Muscle layer of colon (tissue), 2 donors: ENCODE measurements around the gene INKA1.
"Not testable (repeated sequence)": the region's sequence is repeated elsewhere in the genome, so short reads cannot be mapped to it uniquely, and the experiment has no call there.

Source experiments
- H3K27ac ChIP-seq: one replicate; pipeline ENCODE4 v1.7.0; 2013; ENCODE audit warnings: low read depth, mild to moderate bottlenecking, low read length, moderate library complexity
- H3K27me3 ChIP-seq, 2 donors: one replicate each; pipeline ENCODE4 v1.7.0; 2013; ENCODE audit warnings: low read length in 2 of 2, mild to moderate bottlenecking in 2 of 2; ENCODE audit not compliant: insufficient read depth in 2 of 2, control insufficient read depth in 1 of 2
- H3K36me3 ChIP-seq: one replicate; pipeline ENCODE4 v1.7.0; 2013; ENCODE audit warnings: mild to moderate bottlenecking, low read length; ENCODE audit not compliant: insufficient read depth
- H3K4me1 ChIP-seq: one replicate; pipeline ENCODE4 v1.7.0; 2013; ENCODE audit warnings: mild to moderate bottlenecking, low read length; ENCODE audit not compliant: insufficient read depth
- H3K4me3 ChIP-seq, 2 donors: one replicate each; pipeline ENCODE4 v1.7.0; 2013; ENCODE audit warnings: low read length in 2 of 2, low read depth in 1 of 2, mild to moderate bottlenecking in 1 of 2, moderate library complexity in 1 of 2
- H3K9ac ChIP-seq: one replicate; pipeline ENCODE4 v1.7.0; 2013; ENCODE audit warnings: low read length
- H3K9me3 ChIP-seq: one replicate; pipeline ENCODE4 v1.7.0; 2013; ENCODE audit warnings: mild to moderate bottlenecking, low read length
- donor health status: abdominal sarcoma.
- donor health status: Adenocarcinoma of cecum.

INKA1 gene

DNA sequence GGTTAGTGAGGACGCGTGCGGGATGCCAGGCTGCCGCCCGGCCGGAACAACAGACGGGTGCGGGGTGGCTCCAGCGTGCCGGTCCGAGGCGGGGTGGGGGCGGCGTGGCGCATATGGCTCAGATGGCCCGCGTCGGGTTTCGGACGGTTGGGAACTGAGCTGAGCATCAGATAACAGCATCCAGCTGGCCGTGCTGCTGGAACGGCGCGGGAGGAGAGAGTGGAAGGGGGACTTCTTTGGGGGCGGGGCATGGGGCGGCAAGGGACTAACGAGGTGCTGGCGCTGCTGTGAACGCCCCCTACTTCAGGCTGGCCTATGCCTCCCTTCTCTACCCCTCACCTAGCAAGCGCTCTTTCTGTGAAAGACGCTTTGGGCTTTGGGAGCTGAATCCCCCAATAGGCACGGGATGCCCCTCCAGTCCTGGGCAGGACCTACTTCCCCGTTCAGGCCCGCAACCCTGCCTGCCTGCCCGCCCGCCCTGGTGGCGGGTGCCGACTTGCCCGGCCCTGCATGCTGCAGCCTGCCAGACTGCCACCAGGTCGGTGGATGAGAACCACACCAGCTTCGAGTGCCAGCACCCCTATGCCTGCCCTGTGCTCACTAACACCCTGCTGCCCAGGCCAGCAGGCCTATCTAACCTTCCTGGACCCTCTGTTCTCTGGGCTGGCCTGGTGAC, 542 bp downstream of the INKA1 start:
- H3K9me3 ChIP-seq: no peaks in the 10 kb centered on the region
- peak overlapping the region; percentile 85 for H3K27ac ChIP-seq
- peak overlapping the region; percentile 65 for H3K9ac ChIP-seq
- H3K4me1 ChIP-seq: peaks cover 31% of the 10 kb centered on the region
- peak overlapping the region; percentile 75 to 84 for H3K4me3 ChIP-seq
- peaks cover under 1% of the 10 kb centered on the region for H3K36me3 ChIP-seq
- no peaks in the 10 kb centered on the region for H3K27me3 ChIP-seq

DNA sequence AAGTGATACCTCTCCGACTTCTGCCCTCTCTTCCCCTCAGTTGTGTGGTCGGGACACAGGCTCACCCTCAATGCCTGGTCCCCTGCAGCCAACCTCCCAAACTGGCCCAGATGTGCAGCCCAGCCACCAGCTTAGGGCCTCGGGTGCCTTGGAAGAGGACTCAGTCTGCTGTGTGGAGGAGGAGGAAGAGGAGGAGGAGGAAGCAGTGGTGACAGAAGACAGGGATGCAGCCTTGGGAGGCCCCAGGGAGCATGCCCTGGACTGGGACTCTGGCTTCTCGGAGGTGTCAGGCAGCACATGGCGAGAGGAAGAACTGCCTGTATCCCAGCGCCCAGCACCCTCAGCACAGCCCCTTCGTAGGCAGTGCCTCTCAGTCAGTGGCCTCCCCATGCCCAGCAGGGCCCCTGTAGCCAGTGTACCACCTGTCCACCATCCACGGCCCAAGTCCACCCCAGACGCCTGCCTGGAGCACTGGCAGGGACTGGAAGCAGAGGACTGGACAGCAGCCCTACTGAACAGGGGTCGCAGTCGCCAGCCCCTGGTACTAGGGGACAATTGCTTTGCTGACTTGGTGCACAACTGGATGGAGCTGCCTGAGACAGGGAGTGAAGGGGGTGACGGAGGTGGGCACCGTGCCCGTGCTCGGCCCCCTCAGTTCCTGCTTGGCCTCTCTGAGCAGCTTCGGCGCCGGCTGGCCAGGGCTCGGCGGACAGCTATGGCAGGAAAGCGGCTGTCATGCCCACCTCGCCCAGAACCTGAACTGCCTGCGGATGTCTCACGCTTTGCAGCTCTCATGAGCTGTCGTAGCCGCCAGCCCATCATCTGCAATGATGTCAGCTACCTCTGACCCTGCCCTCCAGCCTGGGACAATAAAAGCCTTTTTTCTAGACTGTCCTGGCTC, 1.3 kb downstream of the INKA1 start:
- Histone ChIP-seq H3K4me3 (peak overlapping the region; percentile 21 to 84), H3K27me3 (no peaks in the 10 kb centered on the region), H3K4me1 (peaks cover 31% of the 10 kb centered on the region), H3K27ac (peak overlapping the region; percentile 85), H3K9ac (peak overlapping the region; percentile 65), H3K36me3 (peaks cover 8% of the 10 kb centered on the region), H3K9me3 (no peaks in the 10 kb centered on the region)

DNA sequence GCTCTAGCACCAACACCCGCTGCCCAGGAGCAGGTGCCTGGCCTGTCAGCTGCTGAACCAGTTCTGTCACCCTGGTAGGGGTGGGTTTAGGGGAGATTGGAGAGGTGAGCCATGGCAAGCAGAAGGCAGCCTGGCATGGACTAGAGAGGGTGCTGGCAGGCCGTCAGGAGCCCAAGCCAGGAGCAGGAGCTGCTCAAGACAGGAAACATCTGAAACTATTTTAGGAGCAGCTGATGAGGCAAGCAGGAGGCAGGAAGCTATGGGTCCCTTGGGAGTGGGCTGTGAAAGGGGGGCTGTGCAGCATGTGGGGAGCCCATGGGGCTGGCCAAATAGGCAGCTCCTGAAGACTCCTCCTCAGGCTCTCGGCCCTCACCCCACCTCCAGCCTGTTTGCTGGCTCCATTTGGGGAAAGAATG, 2.3 kb downstream of the INKA1 start:
- Histone ChIP-seq H3K27me3 (no peaks in the 10 kb centered on the region), H3K36me3 (peaks cover 18% of the 10 kb centered on the region), H3K4me1 (peaks cover 31% of the 10 kb centered on the region), H3K9ac (no peak overlapping the region), H3K4me3 (peak overlapping the region in 1 of 2 donors; percentile 4), H3K27ac (no peak overlapping the region), H3K9me3 (no peaks in the 10 kb centered on the region)

DNA sequence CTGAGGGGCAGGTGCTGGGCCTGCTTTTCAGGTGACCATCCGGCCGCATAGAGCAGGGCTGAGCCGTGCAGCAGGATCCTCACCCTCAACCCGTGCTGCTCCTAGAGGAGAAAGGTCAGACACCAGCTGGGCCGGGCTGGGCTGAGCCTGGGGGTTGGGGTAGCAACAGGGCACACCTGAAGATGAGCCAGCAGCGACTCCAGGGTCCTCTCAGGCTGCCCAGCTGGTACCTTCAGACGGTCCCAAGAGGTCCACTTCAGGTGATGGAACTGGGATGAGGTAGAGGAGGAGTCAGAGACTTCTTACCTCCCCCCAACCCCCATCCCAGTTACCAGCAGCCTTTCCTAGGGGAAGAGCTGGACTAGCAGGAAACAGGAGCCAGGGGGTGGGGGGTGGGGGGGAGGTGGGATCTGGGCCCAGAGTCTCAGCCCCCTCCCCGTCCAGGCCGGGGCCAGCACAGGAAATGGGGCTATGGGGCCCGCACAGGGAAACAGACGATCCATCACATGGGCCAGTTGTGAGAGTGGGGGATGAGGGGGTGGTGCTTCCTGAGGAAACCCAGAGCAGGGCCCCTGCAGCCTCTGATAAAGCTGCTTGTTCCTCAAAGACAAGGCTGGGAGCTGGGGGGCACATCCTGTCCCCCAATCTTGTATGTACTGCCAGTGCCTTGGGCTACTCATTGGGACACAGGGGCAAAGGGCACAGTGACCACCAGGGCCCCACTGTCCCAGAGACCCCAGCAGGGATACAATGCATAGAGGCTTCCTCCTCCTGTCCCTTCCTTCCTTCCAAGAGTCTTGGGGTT, 3.0 kb downstream of the INKA1 start:
- Histone ChIP-seq H3K27ac (peak overlapping the region; percentile 1), H3K4me3 (no peak overlapping the region), H3K9me3 (no peaks in the 10 kb centered on the region), H3K9ac (no peak overlapping the region), H3K36me3 (peaks cover 24% of the 10 kb centered on the region), H3K4me1 (peaks cover 31% of the 10 kb centered on the region), H3K27me3 (no peaks in the 10 kb centered on the region)

- Histone ChIP-seq H3K27ac (peak overlapping the region; percentile 23), H3K9ac (no peak overlapping the region), H3K27me3 (no peaks in the 10 kb centered on the region), H3K36me3 (peaks cover 32% of the 10 kb centered on the region), H3K4me1 (peaks cover 36% of the 10 kb centered on the region), H3K4me3 (no peak overlapping the region), H3K9me3 (no peaks in the 10 kb centered on the region)
These were observed 3.8 kb downstream of the INKA1 start for GRCh38 chr3:49806850-49807249.

- Histone ChIP-seq H3K9me3 (no peaks in the 10 kb centered on the region), H3K27me3 (no peaks in the 10 kb centered on the region), H3K9ac (no peak overlapping the region), H3K36me3 (peaks cover 38% of the 10 kb centered on the region), H3K4me1 (peaks cover 41% of the 10 kb centered on the region), H3K4me3 (no peak overlapping the region), H3K27ac (peak overlapping the region; percentile 52)
These were observed 4.5 kb downstream of the INKA1 start for GRCh38 chr3:49807431-49808114.

- Histone ChIP-seq H3K9me3 (no peaks in the 10 kb centered on the region), H3K4me3 (peak overlapping the region; percentile 56 to 81), H3K4me1 (peaks cover 27% of the 10 kb centered on the region), H3K27me3 (no peaks in the 10 kb centered on the region), H3K36me3 (peaks cover 38% of the 10 kb centered on the region), H3K9ac (peak overlapping the region; percentile 78), H3K27ac (peak overlapping the region; percentile 81)
These were observed 9.9 kb downstream of the INKA1 start for GRCh38 chr3:49812916-49813496.

- Histone ChIP-seq H3K36me3 (peaks cover 37% of the 10 kb centered on the region), H3K27me3 (no peaks in the 10 kb centered on the region), H3K4me1 (peaks cover 27% of the 10 kb centered on the region), H3K9me3 (no peaks in the 10 kb centered on the region), H3K27ac (peak within 1 kb of the TSS; percentile 81), H3K9ac (peak within 1 kb of the TSS; percentile 78), H3K4me3 (peak within 1 kb of the TSS; percentile 56 to 81)
These were observed 10.6 kb downstream of the INKA1 start, which contains the start of gene UBA7 for GRCh38 chr3:49813497-49814174. Gene UBA7, minus strand, starts transcription at chr3:49813953. Its CDS starts 166 bp downstream, at chr3:49813787.

GRCh38 chr3:49823131-49823530, 20.1 kb downstream of the INKA1 start:
- not testable (repeated sequence) for H3K36me3 ChIP-seq, H3K9ac ChIP-seq, H3K4me3 ChIP-seq, H3K27ac ChIP-seq, H3K9me3 ChIP-seq, H3K4me1 ChIP-seq, H3K27me3 ChIP-seq

- Histone ChIP-seq H3K27ac (no peak overlapping the region), H3K9me3 (no peaks in the 10 kb centered on the region), H3K9ac (no peak overlapping the region), H3K36me3 (no peaks in the 10 kb centered on the region), H3K27me3 (no peaks in the 10 kb centered on the region), H3K4me1 (no peaks in the 10 kb centered on the region), H3K4me3 (no peak overlapping the region)
These were observed 23.0 kb downstream of the INKA1 start for GRCh38 chr3:49826016-49826415.
